Loucy (cell line): ENCODE results near the gene FOXP1.

Source experiments
- H2AFZ ChIP-seq: fragments of 200-600 bp; sonication (generic); 2 replicates; pipeline ENCODE4 v1.6.0; 2016; ENCODE audit warnings: antibody characterized with exemption, mild to moderate bottlenecking, low read length, moderate library complexity
- H3F3A ChIP-seq: fragments of 200-600 bp; 2 replicates; pipeline ENCODE4 v1.6.0; 2016; ENCODE audit warnings: antibody characterized with exemption, low read depth, mild to moderate bottlenecking
- H3K27me3 ChIP-seq: fragments of 200-600 bp; sonication (generic); 2 replicates; pipeline ENCODE4 v1.6.1; 2014; ENCODE audit warnings: low read length, mild to moderate bottlenecking; ENCODE audit not compliant: insufficient read depth, poor library complexity, severe bottlenecking
- H3K36me3 ChIP-seq: fragments of 200-600 bp; sonication (generic); 2 replicates; pipeline ENCODE4 v1.6.1; 2016; ENCODE audit warnings: low read length; ENCODE audit not compliant: insufficient read depth
- H3K4me1 ChIP-seq: fragments of 200-600 bp; sonication (generic); 2 replicates; pipeline ENCODE4 v1.5.1; 2014; ENCODE audit warnings: low read length, mild to moderate bottlenecking; ENCODE audit not compliant: insufficient read depth, poor library complexity, severe bottlenecking
- H3K4me2 ChIP-seq: fragments of 200-600 bp; sonication (generic); 2 replicates; pipeline ENCODE4 v1.6.0; 2014; ENCODE audit warnings: antibody characterized with exemption, low read length, low read depth, mild to moderate bottlenecking; ENCODE audit not compliant: poor library complexity, severe bottlenecking
- H3K4me3 ChIP-seq: fragments of 200-600 bp; sonication (generic); 2 replicates; pipeline ENCODE4 v1.5.1; 2014; ENCODE audit warnings: low read length, mild to moderate bottlenecking, mixed read lengths; ENCODE audit not compliant: poor library complexity, severe bottlenecking
- H3K79me2 ChIP-seq: fragments of 200-600 bp; sonication (generic); 2 replicates; pipeline ENCODE4 v1.6.1; 2014; ENCODE audit warnings: low read length; ENCODE audit not compliant: insufficient read depth
- H3K9ac ChIP-seq: fragments of 200-600 bp; sonication (generic); 2 replicates; pipeline ENCODE4 v1.6.0; 2014; ENCODE audit warnings: mild to moderate bottlenecking, low read depth, low read length, moderate library complexity; ENCODE audit not compliant: poor library complexity, severe bottlenecking
- H3K9me2 ChIP-seq: fragments of 200-600 bp; sonication (generic); replicated peaks from 2 replicates; pipeline ENCODE4 v1.6.1; 2016; ENCODE audit warnings: low read depth, low read length, mixed read lengths
- H3K9me3 ChIP-seq: fragments of 200-600 bp; sonication (generic); 2 replicates; pipeline ENCODE4 v1.6.1; 2014; ENCODE audit warnings: mild to moderate bottlenecking, antibody characterized with exemption, low read length, low read depth; ENCODE audit not compliant: insufficient read depth
- H4K20me1 ChIP-seq: fragments of 200-600 bp; sonication (generic); 2 replicates; pipeline ENCODE4 v1.6.0; 2014; ENCODE audit warnings: antibody characterized with exemption, low read length, mild to moderate bottlenecking; ENCODE audit not compliant: insufficient read depth, poor library complexity, severe bottlenecking
- EZH2phosphoT487 ChIP-seq: fragments of 200-600 bp; IDR thresholded peaks from 2 replicates; pipeline ENCODE4 v1.6.1; 2018; ENCODE audit warnings: antibody characterized with exemption, mild to moderate bottlenecking, moderate library complexity, borderline replicate concordance
- TF ChIP-seq, protein P1 (sequence below): fragments of 200-600 bp; sonication (generic); conservative IDR thresholded peaks from 2 replicates; pipeline ENCODE4 v1.5.1; 2014; ENCODE audit warnings: mild to moderate bottlenecking, antibody characterized with exemption, low read length

The FOXP1 gene

DNA sequence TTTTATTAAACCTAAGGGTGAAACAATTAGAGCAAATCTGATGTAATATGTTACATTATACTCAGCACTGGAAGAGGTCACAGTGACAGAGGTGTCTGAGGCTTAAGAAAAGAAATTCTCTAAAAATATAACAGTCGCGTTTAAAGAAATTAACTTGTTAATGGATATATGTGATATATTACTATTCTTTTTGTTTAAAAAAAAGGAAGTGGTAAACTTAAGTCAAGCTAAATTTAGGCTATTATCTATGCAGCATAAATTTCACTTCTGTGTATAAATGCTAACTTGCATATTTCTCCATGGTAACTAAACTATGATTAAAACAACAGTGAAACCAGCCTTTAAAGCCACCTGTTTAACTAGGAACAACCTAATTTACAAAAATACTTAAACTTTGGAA lies 191.3 kb downstream of the FOXP1 start:
- no peaks in the 10 kb centered on the region for H3K36me3 ChIP-seq
- no peak overlapping the region for H3K4me3 ChIP-seq
- H3K79me2 ChIP-seq: peaks cover 48% of the 10 kb centered on the region
- H3K27me3 ChIP-seq: no peaks in the 10 kb centered on the region
- H4K20me1 ChIP-seq: no peaks in the 10 kb centered on the region
- no peaks in the 10 kb centered on the region for H3K9me2 ChIP-seq
- no peak overlapping the region for H3K4me2 ChIP-seq
- peaks cover 7% of the 10 kb centered on the region for H3F3A ChIP-seq
- no peak overlapping the region for H3K9ac ChIP-seq
- H3K4me1 ChIP-seq: peaks cover 58% of the 10 kb centered on the region
- no peak overlapping the region for H2AFZ ChIP-seq
- H3K9me3 ChIP-seq: no peaks in the 10 kb centered on the region
- TF ChIP-seq, protein P1, sequence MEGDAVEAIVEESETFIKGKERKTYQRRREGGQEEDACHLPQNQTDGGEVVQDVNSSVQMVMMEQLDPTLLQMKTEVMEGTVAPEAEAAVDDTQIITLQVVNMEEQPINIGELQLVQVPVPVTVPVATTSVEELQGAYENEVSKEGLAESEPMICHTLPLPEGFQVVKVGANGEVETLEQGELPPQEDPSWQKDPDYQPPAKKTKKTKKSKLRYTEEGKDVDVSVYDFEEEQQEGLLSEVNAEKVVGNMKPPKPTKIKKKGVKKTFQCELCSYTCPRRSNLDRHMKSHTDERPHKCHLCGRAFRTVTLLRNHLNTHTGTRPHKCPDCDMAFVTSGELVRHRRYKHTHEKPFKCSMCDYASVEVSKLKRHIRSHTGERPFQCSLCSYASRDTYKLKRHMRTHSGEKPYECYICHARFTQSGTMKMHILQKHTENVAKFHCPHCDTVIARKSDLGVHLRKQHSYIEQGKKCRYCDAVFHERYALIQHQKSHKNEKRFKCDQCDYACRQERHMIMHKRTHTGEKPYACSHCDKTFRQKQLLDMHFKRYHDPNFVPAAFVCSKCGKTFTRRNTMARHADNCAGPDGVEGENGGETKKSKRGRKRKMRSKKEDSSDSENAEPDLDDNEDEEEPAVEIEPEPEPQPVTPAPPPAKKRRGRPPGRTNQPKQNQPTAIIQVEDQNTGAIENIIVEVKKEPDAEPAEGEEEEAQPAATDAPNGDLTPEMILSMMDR: no peak
- TF ChIP-seq EZH2phosphoT487: no peak

DNA sequence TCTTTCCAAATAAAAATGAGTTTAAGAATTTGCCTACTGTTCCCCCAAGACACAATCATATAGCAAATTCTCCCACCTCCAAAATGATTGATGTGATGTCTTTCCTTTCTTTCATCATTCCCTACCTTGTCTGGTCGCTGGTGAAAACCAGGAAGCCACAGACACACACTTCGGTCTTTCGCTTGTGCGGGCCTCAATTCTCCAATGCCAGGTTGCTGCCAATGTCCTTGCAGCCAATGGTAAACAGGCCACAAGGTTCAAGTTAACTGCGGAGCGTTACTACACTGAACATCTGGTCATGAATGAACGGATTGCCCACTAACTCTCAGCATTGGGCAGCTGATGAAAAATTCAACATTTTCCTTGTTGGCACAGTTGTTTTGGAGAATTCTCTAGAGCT lies 192.2 kb downstream of the FOXP1 start:
- TF ChIP-seq, protein P1: no peak
- no peak for TF ChIP-seq EZH2phosphoT487
- H3K27me3 ChIP-seq: no peaks in the 10 kb centered on the region
- no peaks in the 10 kb centered on the region for H3K9me2 ChIP-seq
- H2AFZ ChIP-seq: no peak overlapping the region
- H3F3A ChIP-seq: peaks cover 7% of the 10 kb centered on the region
- peak overlapping the region; percentile 73 for H3K9ac ChIP-seq
- no peak overlapping the region for H3K4me3 ChIP-seq
- H3K36me3 ChIP-seq: no peaks in the 10 kb centered on the region
- H3K9me3 ChIP-seq: no peaks in the 10 kb centered on the region
- peaks cover 58% of the 10 kb centered on the region for H3K4me1 ChIP-seq
- H4K20me1 ChIP-seq: no peaks in the 10 kb centered on the region
- H3K4me2 ChIP-seq: peak overlapping the region; percentile 90
- peaks cover 48% of the 10 kb centered on the region for H3K79me2 ChIP-seq

DNA sequence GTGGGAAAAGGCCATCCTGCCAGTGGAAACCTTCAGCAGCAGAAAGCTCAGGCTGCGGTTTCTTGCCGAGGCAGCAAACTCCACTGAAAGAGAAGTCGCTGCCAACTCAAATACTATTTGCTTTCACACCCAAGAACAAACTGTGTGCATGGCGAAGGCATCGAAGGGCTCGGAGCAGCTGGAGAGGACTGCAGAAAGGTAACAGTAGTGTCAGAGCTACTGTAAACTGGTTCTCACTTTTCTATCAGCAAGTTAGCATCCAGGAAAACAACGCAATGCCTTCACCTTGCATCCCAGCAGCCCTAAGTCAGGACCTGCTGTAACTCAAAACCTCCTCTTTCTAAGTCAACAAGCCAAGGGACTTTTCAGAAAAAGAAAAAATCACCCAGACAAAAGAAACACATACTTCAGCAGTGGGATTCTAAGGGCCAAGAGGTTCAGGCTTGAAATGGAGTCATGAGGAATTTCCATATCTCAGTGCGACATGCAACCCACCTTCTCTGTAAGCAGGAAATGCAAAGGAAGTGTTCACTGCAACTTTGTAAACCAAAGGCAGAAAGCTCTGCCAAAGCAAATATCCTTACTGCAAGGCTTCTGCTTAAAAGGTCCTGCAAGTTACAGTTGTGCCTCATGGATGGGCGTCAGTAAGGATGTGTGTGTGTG lies 193.5 kb downstream of the FOXP1 start:
- Histone ChIP-seq H3K9ac (peak overlapping the region; percentile 73), H3K79me2 (peaks cover 48% of the 10 kb centered on the region)

More for the DNA sequence above, 193.5 kb downstream of the FOXP1 start:
- H3K4me3 ChIP-seq: peak overlapping the region; percentile 71
- no peaks in the 10 kb centered on the region for H3K27me3 ChIP-seq
- H3F3A ChIP-seq: peaks cover 7% of the 10 kb centered on the region
- no peak for TF ChIP-seq EZH2phosphoT487
- TF ChIP-seq, protein P1: no peak
- peaks cover 51% of the 10 kb centered on the region for H3K4me1 ChIP-seq
- no peaks in the 10 kb centered on the region for H3K9me2 ChIP-seq
- H2AFZ ChIP-seq: peak overlapping the region; percentile 75; the same call in 1 of the 2 replicates
- H3K4me2 ChIP-seq: peak overlapping the region; percentile 90
- H3K9me3 ChIP-seq: no peaks in the 10 kb centered on the region
- H4K20me1 ChIP-seq: no peaks in the 10 kb centered on the region
- H3K36me3 ChIP-seq: no peaks in the 10 kb centered on the region
